Measurements from ENCODE around the gene SH3TC1.

DNA sequence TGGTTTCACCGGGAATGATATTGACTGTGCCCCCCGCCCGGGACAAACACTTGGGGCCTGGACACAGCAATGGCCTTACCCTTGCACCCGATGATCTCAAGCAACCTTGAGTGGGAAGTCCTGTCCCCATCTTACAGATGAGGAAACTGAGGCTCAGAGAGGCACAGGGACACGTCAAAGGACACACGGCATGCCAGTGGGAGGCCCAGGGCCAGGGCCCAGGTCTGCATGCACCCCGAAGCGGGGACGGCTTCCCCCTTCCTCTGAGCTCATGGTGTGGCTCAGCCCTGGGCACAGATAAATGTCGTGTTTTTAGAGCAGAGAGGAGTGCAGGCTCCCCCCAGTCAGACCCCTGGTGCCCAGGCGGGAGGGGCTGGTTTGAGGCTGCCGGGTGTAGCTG is 36.6 kb downstream of the SH3TC1 start:
- TF ChIP-seq, protein P1, sequence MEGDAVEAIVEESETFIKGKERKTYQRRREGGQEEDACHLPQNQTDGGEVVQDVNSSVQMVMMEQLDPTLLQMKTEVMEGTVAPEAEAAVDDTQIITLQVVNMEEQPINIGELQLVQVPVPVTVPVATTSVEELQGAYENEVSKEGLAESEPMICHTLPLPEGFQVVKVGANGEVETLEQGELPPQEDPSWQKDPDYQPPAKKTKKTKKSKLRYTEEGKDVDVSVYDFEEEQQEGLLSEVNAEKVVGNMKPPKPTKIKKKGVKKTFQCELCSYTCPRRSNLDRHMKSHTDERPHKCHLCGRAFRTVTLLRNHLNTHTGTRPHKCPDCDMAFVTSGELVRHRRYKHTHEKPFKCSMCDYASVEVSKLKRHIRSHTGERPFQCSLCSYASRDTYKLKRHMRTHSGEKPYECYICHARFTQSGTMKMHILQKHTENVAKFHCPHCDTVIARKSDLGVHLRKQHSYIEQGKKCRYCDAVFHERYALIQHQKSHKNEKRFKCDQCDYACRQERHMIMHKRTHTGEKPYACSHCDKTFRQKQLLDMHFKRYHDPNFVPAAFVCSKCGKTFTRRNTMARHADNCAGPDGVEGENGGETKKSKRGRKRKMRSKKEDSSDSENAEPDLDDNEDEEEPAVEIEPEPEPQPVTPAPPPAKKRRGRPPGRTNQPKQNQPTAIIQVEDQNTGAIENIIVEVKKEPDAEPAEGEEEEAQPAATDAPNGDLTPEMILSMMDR (IDR thresholded peaks at IDR 0.05), result no peak
- TF ChIP-seq POLR2AphosphoS5 (IDR thresholded peaks at IDR 0.05), result no peak
- no peak for TF ChIP-seq EP300 (IDR thresholded peaks at IDR 0.05)

Data from gastroesophageal sphincter (tissue), 3 donors.